GM12872 (cell line): ENCODE data around the gene ARF5.

ENCODE experiments used
- CTCF ChIP-seq: IDR thresholded peaks from 3 replicates; pipeline ENCODE4 v1.5.1; 2011; ENCODE audit warnings: low read depth, mild to moderate bottlenecking, low read length, moderate library complexity; ENCODE audit not compliant: insufficient read depth

ARF5 gene

GRCh38 chr7:127557803-127558202 is 30.4 kb upstream of the ARF5 start:
- no peak for TF ChIP-seq CTCF

GRCh38 chr7:127566242-127566641 is 22.0 kb upstream of the ARF5 start:
- TF ChIP-seq CTCF: no peak

GRCh38 chr7:127571741-127572505 is 16.3 kb upstream of the ARF5 start:
- no peak for TF ChIP-seq CTCF

GRCh38 chr7:127578036-127578684 is 10.1 kb upstream of the ARF5 start:
- TF ChIP-seq CTCF: peak; percentile 44; the same call in 2 of the 3 replicates

GRCh38 chr7:127578711-127579275 is 9.4 kb upstream of the ARF5 start:
- no peak for TF ChIP-seq CTCF

- TF ChIP-seq CTCF: no peak
Observed at GRCh38 chr7:127580612-127581011, 7.6 kb upstream of the ARF5 start.

GRCh38 chr7:127581716-127582115 is 6.5 kb upstream of the ARF5 start:
- TF ChIP-seq CTCF: no peak
